Activated B cell treated with CpG ODN at 0.5 μM for 24 hours (primary cell): ENCODE data around the gene ZKSCAN3. TPM values are rescaled to one million over a fixed set of nuclear protein-coding genes. Genes with fewer than 3 reads are reported as not detected.

Source experiments
- ATAC-seq: fragments of 200-7000 bp; cut with Tn5 transposase; one replicate; pipeline ENCODE4 v1.10.0; 2021; ENCODE audit warnings: low read depth, mild to moderate bottlenecking, moderate library complexity
- CTCF ChIA-PET: fragments of 350-600 bp; sonication (Branson Sonifier 250); formaldehyde crosslinking; loops from one replicate; lab custom pipeline; 2021; ENCODE audit warnings: antibody characterized with exemption; lab: Charles Lee
- POLR2A ChIA-PET: fragments of 350-600 bp; sonication (Branson Sonifier 250); formaldehyde crosslinking; loops from one replicate; lab custom pipeline; 2021; ENCODE audit warnings: antibody characterized with exemption; lab: Charles Lee
- DNase-seq: peaks from one replicate; pipeline ENCODE4 v3.0.0; 2022
- H3K27ac Mint-ChIP-seq: one replicate; pipeline ENCODE4 v1.8.0; 2020; ENCODE audit warnings: mixed read lengths
- H3K27me3 Mint-ChIP-seq: one replicate; pipeline ENCODE4 v1.8.0; 2021; ENCODE audit warnings: mixed read lengths
- H3K36me3 Mint-ChIP-seq: one replicate; pipeline ENCODE4 v1.8.0; 2021; ENCODE audit warnings: low read depth, mixed read lengths
- H3K4me1 Mint-ChIP-seq: one replicate; pipeline ENCODE4 v1.8.0; 2021; ENCODE audit warnings: mixed read lengths
- H3K4me3 Mint-ChIP-seq: one replicate; pipeline ENCODE4 v1.8.0; 2020; ENCODE audit warnings: mild to moderate bottlenecking, mixed read lengths
- H3K9me3 Mint-ChIP-seq: one replicate; pipeline ENCODE4 v1.8.0; 2020; ENCODE audit warnings: mixed read lengths
- intact Hi-C: fragments of 100-400 bp; cut with micrococcal nuclease; formaldehyde crosslinking; loops from one replicate; pipeline ENCODE4 v1.15.1; 2024
- total RNA-seq: library from RNA; stranded (reverse); gene quantifications from 2 replicates; pipeline ENCODE4 v1.2.3, GENCODE V29; 2022
- TF ChIP-seq, protein P1 (sequence below): fragments of 200-600 bp; IDR thresholded peaks from one replicate; pipeline ENCODE4 v1.8.0; 2022; ENCODE audit warnings: antibody characterized with exemption, mild to moderate bottlenecking

Gene ZKSCAN3
- total RNA-seq, 1 donor from 2014 or later: 6.3 TPM

DNA sequence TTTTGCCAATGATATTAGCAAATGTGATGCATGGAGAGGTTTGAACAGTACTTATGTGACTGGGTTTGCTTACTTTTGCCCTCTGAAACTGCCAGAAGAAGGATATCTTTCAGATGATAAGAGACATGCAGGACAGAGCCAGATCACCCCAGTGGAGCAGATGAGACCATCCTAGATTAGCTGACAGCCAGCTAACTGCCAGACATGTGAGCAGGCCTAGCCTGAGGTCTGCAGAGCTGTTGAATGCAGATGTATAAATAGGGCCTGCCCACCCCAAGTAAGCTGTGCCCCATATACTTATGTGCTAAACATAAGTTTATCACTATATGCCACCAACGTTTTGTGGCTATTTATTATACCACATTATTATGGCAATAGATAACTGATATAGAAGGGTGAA is 19.7 kb upstream of the ZKSCAN3 start:
- ChIA-PET CTCF (no interaction called here), POLR2A (no interaction called here)
- TF ChIP-seq, protein P1, sequence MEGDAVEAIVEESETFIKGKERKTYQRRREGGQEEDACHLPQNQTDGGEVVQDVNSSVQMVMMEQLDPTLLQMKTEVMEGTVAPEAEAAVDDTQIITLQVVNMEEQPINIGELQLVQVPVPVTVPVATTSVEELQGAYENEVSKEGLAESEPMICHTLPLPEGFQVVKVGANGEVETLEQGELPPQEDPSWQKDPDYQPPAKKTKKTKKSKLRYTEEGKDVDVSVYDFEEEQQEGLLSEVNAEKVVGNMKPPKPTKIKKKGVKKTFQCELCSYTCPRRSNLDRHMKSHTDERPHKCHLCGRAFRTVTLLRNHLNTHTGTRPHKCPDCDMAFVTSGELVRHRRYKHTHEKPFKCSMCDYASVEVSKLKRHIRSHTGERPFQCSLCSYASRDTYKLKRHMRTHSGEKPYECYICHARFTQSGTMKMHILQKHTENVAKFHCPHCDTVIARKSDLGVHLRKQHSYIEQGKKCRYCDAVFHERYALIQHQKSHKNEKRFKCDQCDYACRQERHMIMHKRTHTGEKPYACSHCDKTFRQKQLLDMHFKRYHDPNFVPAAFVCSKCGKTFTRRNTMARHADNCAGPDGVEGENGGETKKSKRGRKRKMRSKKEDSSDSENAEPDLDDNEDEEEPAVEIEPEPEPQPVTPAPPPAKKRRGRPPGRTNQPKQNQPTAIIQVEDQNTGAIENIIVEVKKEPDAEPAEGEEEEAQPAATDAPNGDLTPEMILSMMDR: no peak
- Mint-ChIP-seq H3K9me3 (peaks cover 26% of the 10 kb centered on the region), H3K4me3 (no peak overlapping the region), H3K4me1 (no peaks in the 10 kb centered on the region), H3K36me3 (peaks cover 25% of the 10 kb centered on the region), H3K27me3 (no peaks in the 10 kb centered on the region), H3K27ac (no peak overlapping the region)
- DNase-seq: no peak
- ATAC-seq: no peak
- intact Hi-C loops: loop anchor here (10.0 kb wide), 2 partner anchors 65 to 855 kb away; partner anchors contain the start of genes ZNF184 and ZSCAN26

DNA sequence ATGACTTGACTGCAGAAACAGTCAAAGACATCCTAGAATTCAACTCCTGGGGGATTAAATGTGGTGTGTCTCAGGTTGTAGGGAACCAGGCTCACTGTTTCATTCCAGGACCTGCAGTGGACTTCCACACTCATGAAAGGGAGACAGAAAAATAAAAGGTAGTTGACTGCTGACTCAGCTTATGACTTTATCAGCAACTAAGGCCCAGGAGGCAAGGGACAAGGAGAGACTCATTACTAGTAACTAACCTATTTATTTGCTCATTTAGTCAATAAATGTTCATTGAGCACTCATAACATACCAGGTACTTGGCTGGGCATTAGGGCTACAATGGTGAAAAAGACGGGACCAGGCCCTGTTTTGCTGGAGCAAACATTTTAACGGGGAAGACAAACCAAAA is 16.7 kb upstream of the ZKSCAN3 start:
- TF ChIP-seq, protein P1: no peak
- H3K27me3 Mint-ChIP-seq: no peaks in the 10 kb centered on the region
- ChIA-PET CTCF (no interaction called here), POLR2A (no interaction called here)
- no peak overlapping the region for H3K27ac Mint-ChIP-seq
- H3K4me3 Mint-ChIP-seq: no peak overlapping the region
- ATAC-seq (no peak), DNase-seq (no peak)
- peaks cover 5% of the 10 kb centered on the region for H3K9me3 Mint-ChIP-seq
- intact Hi-C loops: loop anchor here (10.0 kb wide), 2 partner anchors 68 to 858 kb away; partner anchors contain the start of genes ZNF184 and ZSCAN26
- peaks cover 4% of the 10 kb centered on the region for H3K36me3 Mint-ChIP-seq
- H3K4me1 Mint-ChIP-seq: no peaks in the 10 kb centered on the region

DNA sequence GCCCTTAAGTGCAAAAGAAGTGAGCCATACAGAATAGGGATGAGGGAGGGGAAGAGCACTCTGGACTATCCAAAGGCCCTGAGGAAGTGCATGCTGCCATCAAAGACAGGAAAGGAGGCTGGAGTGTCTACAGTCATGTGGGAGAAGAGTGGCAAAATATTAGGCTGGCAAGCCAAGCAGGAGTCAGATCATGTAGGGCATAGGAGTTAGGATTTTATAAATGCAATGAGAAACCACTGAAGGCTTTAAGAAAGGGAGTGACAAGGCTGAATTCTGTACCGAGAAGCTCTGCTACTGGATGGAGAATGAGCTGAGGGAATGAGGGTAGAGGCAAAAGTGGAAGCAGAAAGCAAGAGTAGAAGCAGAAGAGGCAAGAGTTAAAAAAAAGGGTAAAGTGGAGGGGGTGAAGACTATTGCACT is 16.1 kb upstream of the ZKSCAN3 start:
- H3K27me3 Mint-ChIP-seq: no peaks in the 10 kb centered on the region
- H3K9me3 Mint-ChIP-seq: peaks cover 5% of the 10 kb centered on the region
- no peak for ATAC-seq
- peaks cover 4% of the 10 kb centered on the region for H3K36me3 Mint-ChIP-seq
- intact Hi-C loops: loop anchor here (2.0 to 10.0 kb wide), 3 partner anchors 53 to 859 kb away; partner anchors contain the start of genes PGBD1, ZNF184 and ZSCAN26
- no peak overlapping the region for H3K4me3 Mint-ChIP-seq
- DNase-seq: no peak
- no peaks in the 10 kb centered on the region for H3K4me1 Mint-ChIP-seq
- TF ChIP-seq, protein P1: no peak
- CTCF ChIA-PET: no interaction called here
- POLR2A ChIA-PET: no interaction called here
- no peak overlapping the region for H3K27ac Mint-ChIP-seq

DNA sequence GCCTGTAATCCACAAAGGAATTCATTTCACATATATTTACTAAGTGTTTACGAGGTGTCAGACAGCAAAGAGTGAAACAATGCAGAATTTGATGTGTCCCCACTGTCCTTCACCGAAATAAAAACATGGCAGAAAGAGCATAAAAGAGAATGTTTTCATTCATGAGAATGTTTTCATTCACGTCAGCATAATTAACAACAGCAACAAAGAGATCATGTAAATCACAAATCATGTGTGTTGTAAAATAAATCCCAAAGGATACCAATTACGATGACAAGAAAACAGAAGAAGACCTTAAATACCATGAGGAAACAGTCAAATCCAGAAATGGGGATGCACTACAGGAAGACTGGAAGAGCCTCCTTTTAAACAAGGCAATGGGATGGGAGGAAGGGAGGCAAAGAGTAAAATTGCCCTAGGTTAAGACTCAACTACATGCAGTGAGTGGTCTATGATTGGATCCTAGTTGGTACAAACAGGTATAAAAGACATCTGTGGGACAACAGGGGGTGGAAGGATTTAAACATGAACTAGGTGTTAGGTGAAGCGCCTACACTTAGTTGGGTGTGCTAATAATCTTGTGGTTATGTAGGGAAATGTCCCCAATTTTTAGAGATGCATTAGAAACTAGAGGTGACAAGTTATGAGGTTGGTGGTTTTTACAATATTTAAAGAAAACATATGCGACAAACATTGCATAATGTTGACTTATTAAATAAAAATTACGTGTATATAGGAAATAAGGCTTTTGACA is 15.3 kb upstream of the ZKSCAN3 start:
- H3K9me3 Mint-ChIP-seq: no peaks in the 10 kb centered on the region
- H3K4me3 Mint-ChIP-seq: no peak overlapping the region
- no peaks in the 10 kb centered on the region for H3K4me1 Mint-ChIP-seq
- no peaks in the 10 kb centered on the region for H3K36me3 Mint-ChIP-seq
- ChIA-PET CTCF (interaction anchor here (1.4 to 3.3 kb wide), 2 partner anchors 15 to 21 kb away, joined by 3 to 14 read pairs; partner anchors contain the start of gene ZKSCAN3), POLR2A (interaction anchor here (0.7 to 2.4 kb wide), 8 partner anchors 15 to 1187 kb away, joined by 3 to 20 read pairs (median 6); partner anchors contain the start of genes PGBD1, ZKSCAN3, ZKSCAN4 and ZKSCAN8)
- intact Hi-C loops: loop anchor here (1.0 to 10.0 kb wide), 9 partner anchors 15 to 1157 kb away; partner anchors contain the start of genes PGBD1, ZKSCAN3, ZNF184 and ZSCAN12
- ATAC-seq: no peak
- no peaks in the 10 kb centered on the region for H3K27me3 Mint-ChIP-seq
- TF ChIP-seq, protein P1: no peak
- no peak for DNase-seq
- no peak overlapping the region for H3K27ac Mint-ChIP-seq

DNA sequence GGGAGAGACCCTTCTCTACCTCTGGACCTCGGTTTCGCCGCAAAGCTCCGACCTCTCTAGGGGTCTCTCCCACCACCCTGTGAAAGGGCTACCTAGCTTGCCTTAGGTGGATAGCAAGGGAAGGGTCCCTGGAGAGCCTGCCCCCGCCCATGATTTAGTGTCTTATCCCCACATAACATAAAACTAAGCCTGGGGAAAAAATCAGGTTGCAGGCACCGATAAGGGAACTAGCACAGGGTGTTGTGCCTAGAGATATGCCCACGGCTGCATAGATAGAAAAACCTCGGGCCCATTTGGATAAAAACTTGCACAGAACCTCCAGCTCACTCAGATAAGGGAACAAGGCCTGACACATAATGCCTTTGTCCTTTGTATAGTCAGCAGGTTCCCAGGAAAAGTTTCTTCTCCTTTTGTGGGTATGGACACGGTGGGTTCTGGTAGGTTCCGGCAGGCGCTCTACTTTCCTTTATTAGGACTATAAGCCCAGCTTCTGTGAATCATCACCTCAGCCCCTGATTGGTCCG is 14.6 kb upstream of the ZKSCAN3 start:
- intact Hi-C loops: loop anchor here (1.0 to 10.0 kb wide), 9 partner anchors 14 to 1158 kb away; partner anchors contain the start of genes PGBD1, ZKSCAN3, ZNF184 and ZSCAN12
- Mint-ChIP-seq H3K4me1 (no peaks in the 10 kb centered on the region), H3K9me3 (peaks cover under 1% of the 10 kb centered on the region), H3K27me3 (no peaks in the 10 kb centered on the region), H3K4me3 (no peak overlapping the region), H3K36me3 (no peaks in the 10 kb centered on the region), H3K27ac (no peak overlapping the region)
- DNase-seq: no peak
- TF ChIP-seq, protein P1: no peak
- CTCF ChIA-PET: interaction anchor here (1.4 to 3.3 kb wide), 2 partner anchors 15 to 21 kb away, joined by 3 to 14 read pairs; partner anchors contain the start of gene ZKSCAN3
- no peak for ATAC-seq
- POLR2A ChIA-PET: interaction anchor here (0.6 to 2.4 kb wide), 18 partner anchors 11 to 1188 kb away, joined by 3 to 20 read pairs (median 4); partner anchors contain the start of genes PGBD1, ZKSCAN3, ZKSCAN4 and ZKSCAN8
